LHCN-M2 (cell line): ENCODE measurements around the gene CXADR. TPM values are rescaled to one million over a fixed set of nuclear protein-coding genes. Genes with fewer than 3 reads are reported as not detected.

Experiments
- DNase-seq: peaks from one replicate; pipeline ENCODE4 v3.0.0-alpha.2; 2012; ENCODE audit warnings: low read depth
- total RNA-seq: library from RNA; depleted of rRNA; stranded (reverse); fragments of >200 nt; gene quantifications from 2 replicates; pipeline ENCODE4 v1.2.3, GENCODE V29; 2014; rRNA removed

The CXADR gene
- total RNA-seq, 1 experiment from 2014 or later: not detected

- no peak for DNase-seq
Measured at GRCh38 chr21:17597680-17598079, 84.8 kb downstream of the CXADR start.

- DNase-seq: no peak
Measured at GRCh38 chr21:17598437-17598836, 85.6 kb downstream of the CXADR start.

- peak; percentile 67 for DNase-seq
Measured at GRCh38 chr21:17602874-17603273, 90.0 kb downstream of the CXADR start.

GRCh38 chr21:17607684-17608083, 94.8 kb downstream of the CXADR start:
- no peak for DNase-seq

GRCh38 chr21:17609681-17610080, 96.8 kb downstream of the CXADR start:
- no peak for DNase-seq

DNA sequence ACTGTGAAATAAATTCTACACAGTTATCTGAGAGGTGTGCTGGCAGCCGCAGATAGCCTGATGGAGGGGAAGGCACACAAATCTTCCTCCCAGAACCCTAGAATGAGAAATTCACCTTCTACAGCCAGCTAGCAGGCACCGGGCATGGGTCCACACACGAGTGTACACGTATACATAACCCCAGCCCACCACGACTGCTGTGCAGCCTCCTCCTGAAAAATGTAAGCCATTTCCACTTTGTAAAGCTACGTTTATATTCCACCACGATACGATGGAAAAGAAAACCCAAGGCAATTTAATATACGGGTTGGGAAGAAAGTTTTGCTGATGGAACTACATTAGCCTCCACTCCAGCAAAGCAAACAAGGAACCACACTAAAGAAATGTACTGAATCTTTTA, 98.1 kb downstream of the CXADR start:
- DNase-seq: no peak

DNA sequence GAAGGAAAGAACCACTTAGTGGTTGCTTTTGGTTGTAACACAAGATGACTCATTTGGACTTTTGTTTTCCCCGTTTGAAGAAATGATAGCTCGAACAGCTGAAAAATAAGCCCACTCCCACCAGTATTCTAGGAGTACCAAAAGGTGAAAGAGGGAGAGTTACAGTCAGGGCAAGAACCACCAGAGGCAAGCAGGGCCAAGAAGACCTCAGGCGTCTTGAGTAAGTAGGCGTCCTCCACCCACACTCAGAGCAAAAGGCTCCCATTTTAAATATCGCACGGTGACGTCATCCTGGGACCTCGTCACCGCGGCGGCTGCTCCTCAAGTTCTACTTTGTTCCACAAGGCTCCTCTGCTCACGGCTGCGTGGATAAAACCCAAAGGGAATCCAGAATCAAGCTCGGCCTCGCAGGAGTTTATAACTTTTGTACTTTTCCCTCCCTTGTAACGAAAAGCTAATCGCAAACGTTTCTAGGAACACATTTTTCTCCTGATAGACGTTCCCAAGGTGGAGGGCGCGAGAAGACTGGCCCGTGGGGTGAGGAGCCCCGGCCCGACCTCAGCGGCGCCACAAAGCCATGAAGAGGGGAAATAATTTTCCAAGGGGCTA, 98.7 kb downstream of the CXADR start:
- peak; percentile 88 for DNase-seq

DNA sequence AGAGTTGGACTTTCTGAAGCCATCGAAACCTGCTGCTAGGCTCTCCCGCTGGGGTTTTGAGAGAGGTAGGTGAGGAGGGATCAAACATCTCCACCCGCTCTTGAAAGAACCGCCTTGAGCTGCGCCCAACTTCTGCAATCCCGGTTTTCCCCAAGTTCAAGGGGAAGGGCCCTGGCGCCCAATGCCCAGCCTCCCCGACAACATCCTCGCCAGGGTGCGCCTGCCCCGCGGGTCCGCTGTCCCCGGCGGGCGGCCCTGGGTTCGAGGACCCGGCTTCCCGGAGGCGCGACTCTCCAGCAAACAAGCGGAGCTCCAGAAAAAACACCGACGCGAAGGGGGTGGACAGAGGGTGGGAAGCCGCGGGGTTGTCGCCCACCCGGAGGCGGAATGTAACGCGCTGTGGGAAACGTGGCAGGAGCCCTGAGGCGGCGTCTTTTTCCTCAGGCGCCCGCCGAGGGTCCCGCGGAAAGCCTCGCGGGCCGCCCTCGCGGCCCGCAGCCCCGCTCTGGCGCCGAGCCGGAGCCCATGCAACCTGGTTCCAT, 99.3 kb downstream of the CXADR start:
- peak; percentile 31 for DNase-seq

DNA sequence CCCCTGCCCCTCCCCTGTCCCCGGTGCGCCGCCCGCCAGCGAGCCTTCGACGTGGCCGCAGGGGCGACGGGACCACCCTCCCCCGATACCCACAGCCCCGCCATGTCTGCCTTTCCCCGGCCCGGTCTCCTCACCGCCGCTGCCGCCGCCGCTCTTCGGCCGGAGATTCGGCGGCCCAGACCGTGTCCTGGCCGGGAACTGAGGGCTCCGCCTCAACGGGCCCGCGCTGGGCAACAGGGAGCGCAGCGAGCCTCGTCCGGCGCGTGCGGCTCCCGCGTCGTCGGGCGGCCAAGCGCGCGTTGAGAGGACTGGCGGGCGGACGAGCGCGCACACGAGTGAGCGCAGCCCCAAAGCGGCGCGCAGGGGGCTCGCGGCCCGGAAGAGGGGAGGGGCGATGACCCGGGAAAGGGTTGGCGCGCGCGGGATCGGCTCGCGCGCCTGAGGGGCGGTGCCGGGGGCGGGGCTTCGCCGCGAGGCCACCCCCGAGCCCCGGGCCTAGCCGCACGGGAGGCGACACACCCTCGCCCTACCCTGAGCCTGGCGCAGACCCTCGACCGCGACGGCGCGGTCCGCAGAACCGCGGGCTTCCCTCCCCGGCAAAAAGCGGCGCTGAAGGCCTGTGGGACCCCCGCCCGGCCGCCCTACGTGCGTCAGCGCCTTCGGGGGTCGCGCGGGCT, 99.9 kb downstream of the CXADR start, which contains the start of gene BTG3:
TSS of gene BTG3 (minus strand) at position 337 of the 677 bp plus-strand sequence. CDS start 3,757 bp downstream, outside the sequence.
- DNase-seq: peak; percentile 76

GRCh38 chr21:17613242-17613676, 100.4 kb downstream of the CXADR start:
- peak; percentile 8 for DNase-seq

DNA sequence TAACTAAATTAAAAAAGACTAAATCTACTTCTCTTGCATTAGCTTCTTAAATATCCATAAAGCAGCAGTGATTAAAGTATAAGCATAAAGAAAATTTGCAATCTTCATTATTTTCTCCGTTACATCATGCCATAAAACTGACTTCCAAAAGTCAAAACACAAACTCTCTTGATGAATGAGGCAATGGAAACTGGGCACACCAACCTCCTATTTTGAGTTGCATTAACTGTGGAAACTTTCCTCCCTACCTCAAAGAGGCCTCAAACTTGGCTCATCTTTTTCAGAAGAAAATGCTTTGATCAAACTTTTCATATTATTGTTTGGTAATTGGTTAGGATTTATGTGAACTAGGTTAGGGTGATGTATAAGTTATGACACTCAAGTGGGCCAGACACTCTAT, 104.0 kb downstream of the CXADR start:
- no peak for DNase-seq

GRCh38 chr21:17622018-17622417, 109.2 kb downstream of the CXADR start:
- no peak for DNase-seq

- no peak for DNase-seq
Measured at GRCh38 chr21:17631195-17631594, 118.4 kb downstream of the CXADR start.

DNA sequence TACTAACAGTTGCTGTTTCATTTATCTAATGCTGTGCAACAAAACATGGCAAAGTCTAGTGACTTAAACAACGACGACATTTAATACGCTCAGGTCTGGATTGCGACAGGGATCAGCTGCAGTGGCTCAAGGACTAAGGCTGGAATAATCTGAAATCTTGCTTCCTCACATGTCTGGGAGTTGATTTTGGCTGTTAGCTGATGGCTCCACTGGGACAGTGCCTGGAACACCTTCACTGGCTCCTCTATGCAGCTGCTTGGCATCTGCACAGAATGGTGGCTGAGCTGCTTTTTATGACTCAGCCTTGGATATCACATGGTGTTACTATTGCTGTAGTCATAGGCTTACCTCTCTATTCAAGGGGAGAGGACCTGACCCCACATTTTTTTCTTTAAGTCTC, 123.9 kb downstream of the CXADR start:
- DNase-seq: peak; percentile 1

GRCh38 chr21:17640821-17641220, 128.0 kb downstream of the CXADR start:
- DNase-seq: no peak

Other genes starting within 250 kb of the CXADR start
- gene BTG3, start 99.9 kb downstream of the CXADR start, total RNA-seq: 65.4 and 67.2 TPM in 2 replicates